Retinal pigment epithelial cell (primary cell): ENCODE data around the gene ZNF423.

Source experiments
- DNase-seq: peaks from one replicate; pipeline ENCODE4 v3.0.0-alpha.2; 2010; ENCODE audit warnings: low read depth
- H3K4me3 ChIP-seq: 2 replicates; pipeline ENCODE4 v1.5.1; 2011; ENCODE audit warnings: mild to moderate bottlenecking, low read length, control low read depth, moderate library complexity
- TF ChIP-seq, protein P1 (sequence below): conservative IDR thresholded peaks from 2 replicates; pipeline ENCODE4 v1.5.1; 2011; ENCODE audit warnings: low read depth, low read length, control low read depth, inconsistent platforms

ZNF423 gene

GRCh38 chr16:49489686-49490320, 366.1 kb downstream of the ZNF423 start:
- no peak for DNase-seq
- no peak overlapping the region for H3K4me3 ChIP-seq
- TF ChIP-seq, protein P1, sequence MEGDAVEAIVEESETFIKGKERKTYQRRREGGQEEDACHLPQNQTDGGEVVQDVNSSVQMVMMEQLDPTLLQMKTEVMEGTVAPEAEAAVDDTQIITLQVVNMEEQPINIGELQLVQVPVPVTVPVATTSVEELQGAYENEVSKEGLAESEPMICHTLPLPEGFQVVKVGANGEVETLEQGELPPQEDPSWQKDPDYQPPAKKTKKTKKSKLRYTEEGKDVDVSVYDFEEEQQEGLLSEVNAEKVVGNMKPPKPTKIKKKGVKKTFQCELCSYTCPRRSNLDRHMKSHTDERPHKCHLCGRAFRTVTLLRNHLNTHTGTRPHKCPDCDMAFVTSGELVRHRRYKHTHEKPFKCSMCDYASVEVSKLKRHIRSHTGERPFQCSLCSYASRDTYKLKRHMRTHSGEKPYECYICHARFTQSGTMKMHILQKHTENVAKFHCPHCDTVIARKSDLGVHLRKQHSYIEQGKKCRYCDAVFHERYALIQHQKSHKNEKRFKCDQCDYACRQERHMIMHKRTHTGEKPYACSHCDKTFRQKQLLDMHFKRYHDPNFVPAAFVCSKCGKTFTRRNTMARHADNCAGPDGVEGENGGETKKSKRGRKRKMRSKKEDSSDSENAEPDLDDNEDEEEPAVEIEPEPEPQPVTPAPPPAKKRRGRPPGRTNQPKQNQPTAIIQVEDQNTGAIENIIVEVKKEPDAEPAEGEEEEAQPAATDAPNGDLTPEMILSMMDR: no peak

- TF ChIP-seq, protein P1: no peak
- no peak for DNase-seq
- H3K4me3 ChIP-seq: no peak overlapping the region
Observed at GRCh38 chr16:49488740-49489525, 367.0 kb downstream of the ZNF423 start.

DNA sequence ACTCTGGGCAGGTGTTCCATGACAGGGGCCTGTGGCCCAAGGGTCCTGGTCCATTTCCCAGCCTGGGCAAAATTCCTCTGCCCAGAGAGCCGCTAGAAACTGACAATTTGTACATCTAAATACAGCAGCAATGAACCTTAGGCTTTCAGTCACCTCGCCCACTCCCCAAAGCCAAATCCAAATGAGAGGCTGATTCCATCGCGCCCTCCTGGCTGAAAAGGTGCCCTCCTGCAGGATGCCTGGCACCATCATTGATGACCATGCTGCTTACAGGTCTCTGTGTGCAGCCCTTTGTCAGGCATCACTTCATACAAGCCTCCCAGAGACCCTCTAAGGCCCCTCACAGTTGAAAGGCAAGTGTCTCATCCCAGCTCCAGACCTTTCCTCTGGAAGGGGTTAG, 367.6 kb downstream of the ZNF423 start:
- DNase-seq: no peak
- H3K4me3 ChIP-seq: no peak overlapping the region
- TF ChIP-seq, protein P1: no peak

GRCh38 chr16:49487746-49488145, 368.2 kb downstream of the ZNF423 start:
- TF ChIP-seq, protein P1: no peak
- H3K4me3 ChIP-seq: no peak overlapping the region
- no peak for DNase-seq

DNA sequence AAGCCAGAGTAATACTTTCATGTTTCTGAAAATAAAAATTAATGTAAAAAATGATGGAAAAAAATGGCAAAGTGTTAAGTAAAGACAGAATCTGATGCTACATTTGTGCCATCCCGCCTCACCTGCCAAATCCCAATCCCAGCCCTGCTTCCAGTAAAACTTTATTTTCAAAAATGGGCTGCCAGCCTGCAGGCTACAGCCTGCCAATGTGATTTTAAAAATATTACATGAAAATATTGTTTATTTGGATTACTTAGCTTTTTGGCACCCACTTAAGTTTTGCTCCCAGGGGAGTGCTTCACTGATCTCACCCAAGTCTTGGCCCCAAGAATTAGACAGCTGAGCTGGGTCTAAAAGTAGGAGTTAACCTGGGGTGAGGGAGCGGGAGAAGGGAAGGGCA, 369.5 kb downstream of the ZNF423 start:
- DNase-seq: no peak
- TF ChIP-seq, protein P1: no peak
- no peak overlapping the region for H3K4me3 ChIP-seq

GRCh38 chr16:49485663-49486062, 370.2 kb downstream of the ZNF423 start:
- no peak for DNase-seq
- TF ChIP-seq, protein P1: no peak
- no peak overlapping the region for H3K4me3 ChIP-seq

- TF ChIP-seq, protein P1: no peak
- DNase-seq: no peak
- no peak overlapping the region for H3K4me3 ChIP-seq
Observed at GRCh38 chr16:49484936-49485335, 371.0 kb downstream of the ZNF423 start.
